RPMI7951 (cell line): Measurements from ENCODE around the gene NSUN2. TPM values are rescaled to one million over a fixed set of nuclear protein-coding genes. Genes with fewer than 3 reads are reported as not detected.

Source experiments
- DNase-seq: peaks from one replicate; pipeline ENCODE4 v3.0.0-alpha.2; 2012; ENCODE audit warnings: low read depth
- total RNA-seq: library from RNA; depleted of rRNA; stranded (reverse); fragments of >200 nt; shearing (Covaris generic); gene quantifications from 2 replicates; pipeline ENCODE4 v1.2.3, GENCODE V29; 2014; rRNA removed

The NSUN2 gene
- total RNA-seq, 1 experiment from 2014 or later = 19.3 TPM

DNA sequence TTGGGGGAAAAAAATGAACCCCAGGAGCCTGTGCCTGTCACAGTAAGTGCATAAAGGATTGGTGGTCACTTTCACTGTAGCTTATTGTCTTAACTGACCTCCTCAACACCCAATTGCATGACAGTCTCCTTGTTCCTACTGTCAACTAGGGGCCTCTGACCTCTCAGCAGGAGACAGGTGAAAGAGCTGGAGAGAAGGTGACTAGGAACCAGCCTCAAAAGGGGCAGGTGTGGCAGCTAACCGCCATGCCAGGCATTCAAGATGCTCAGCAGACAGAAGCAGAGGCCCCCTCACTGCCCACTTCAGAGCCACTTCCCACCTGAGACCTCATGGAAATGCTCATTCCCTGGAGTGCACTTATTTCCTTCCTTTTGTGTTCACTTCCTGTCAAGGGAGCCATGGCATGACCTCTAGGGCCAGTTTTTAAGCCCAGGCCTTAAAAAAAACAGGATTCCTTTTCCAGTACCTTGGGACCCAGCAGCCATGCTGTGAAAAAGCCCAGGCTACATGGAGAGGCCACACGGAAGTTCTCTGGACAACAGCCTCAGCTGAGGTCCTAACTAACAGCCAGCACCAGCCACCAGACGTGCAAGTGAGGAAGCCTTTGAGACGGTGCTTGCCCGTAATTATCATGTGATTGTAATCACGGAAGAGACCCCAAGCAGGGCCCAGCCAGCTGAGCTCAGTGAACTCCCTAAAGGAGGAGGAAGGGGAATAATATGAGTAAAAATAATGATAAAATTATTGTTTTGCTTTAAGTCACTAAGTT, 74.9 kb downstream of the NSUN2 start:
- no peak for DNase-seq

DNA sequence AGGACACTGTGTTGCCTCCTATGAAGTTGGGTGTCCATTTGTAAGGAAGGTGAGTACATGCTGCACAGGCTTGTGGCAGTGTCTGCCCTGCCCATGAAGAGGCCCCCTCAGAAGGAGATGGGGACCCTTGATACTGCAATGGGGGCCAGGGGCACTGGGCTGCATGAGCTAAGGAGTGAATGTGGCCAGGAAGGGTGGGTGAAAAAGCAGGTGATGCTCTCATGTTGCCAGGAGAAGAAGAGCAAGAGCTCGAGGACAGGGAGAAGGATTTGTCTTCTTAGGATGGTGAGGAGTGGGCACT, 76.1 kb downstream of the NSUN2 start:
- no peak for DNase-seq

DNA sequence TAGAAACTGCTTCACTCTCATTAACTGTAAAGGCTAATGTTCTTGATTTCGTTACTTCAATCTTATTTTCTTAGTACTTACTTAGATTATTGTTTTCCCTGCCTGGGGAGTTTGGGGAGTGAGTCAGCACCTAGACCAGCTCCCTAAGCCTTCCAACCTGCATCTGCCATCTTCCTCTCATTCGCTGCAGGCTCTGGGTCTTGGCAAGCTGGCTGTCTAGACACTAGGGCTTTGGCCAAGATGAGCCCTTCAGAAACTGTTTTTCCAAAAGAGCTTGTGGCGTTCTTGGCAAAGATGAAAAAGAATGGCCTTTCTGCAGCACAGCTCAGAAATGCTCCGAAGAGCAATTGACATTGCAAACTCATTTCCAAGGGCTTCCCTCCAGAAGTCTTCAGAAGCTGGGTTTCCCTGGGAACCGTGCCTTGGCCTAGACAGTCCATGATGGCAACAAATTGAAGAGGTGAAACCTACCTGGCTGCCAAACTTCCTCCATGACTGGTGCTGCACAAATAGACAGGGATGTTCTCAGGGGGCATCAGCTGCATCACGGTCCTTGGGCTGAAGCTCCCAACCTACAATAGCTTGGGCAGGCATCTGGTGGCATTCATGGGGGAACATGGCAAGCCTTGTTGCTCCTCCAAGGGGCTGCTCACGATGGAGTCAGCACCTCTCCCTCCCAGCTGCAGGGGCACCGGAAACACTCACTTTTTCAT, 76.6 kb downstream of the NSUN2 start:
- DNase-seq = peak; percentile 23

DNA sequence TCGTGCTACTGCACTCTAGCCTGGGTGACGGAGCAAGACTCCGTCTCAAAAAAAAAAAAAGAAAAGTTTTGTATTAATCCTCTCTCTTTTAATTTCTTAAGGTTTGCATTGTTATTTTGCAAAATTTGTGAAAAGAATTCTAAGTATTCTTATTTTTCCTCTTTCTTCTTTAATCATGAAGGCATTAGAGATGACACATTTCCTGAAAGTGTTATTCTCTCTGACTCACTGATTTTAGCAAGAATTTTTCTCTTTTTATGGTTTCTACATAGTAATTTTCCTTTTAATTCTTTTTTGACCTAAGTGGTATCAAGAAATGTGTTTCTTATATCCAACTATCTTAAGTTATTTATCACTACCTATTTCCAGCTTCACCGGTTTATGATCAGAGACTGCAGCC, 78.0 kb downstream of the NSUN2 start:
- DNase-seq = no peak

DNA sequence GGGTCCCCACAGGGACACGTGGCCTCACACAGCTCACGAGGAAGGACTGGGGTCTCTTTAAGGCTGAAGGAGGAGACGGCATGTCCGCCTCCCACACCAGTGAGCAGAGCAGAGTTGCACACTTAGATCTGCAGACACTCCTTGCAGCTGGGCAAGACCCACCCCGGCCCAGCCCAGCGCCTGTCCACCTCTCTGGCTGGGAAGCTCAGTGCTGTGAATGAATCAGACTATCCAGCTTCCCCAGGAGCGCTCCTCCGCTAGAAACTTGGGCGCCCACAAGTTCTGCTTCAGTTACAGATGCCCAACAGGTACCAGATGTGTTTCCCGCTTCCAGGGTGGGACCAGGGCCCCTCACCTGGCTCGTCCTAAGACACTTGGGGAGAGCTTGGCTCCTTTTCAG, 78.9 kb downstream of the NSUN2 start:
- DNase-seq = no peak

DNA sequence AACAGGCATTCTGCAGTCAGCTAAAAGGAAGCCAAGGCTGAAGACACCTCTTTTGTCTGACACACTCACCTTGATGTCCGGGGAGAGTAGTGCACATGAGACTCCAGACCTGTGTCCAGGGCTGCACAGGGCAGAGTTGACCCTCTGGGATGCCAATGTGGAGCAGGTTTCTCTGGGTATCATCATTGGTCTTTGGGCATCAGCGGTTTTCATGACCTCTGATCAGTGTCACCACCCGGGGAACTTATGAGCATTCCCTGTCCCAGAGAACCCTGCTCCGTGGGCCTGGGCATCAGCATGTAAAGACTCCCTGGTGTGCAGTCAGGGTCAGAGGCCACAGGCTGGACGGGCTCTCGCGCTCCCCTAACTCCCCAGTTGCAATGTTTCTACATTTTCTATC, 80.2 kb downstream of the NSUN2 start:
- DNase-seq = no peak

DNA sequence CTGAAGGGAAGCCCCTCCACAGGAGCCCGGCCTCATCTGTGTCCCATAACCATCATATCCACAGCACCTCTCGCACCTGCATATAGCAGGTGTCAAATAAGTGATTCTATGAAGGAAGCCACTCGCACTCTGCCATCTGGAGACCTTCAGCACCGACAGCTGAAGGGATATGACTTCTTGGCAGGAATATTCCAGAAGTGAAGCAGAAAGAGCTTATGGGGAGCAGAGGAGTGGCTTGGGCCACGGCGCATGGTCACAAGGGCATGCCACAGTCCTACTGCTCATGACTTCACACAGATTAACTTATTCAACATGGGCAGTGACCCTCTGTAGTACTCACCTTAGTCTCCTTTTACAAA, 80.9 kb downstream of the NSUN2 start:
- DNase-seq = no peak

DNA sequence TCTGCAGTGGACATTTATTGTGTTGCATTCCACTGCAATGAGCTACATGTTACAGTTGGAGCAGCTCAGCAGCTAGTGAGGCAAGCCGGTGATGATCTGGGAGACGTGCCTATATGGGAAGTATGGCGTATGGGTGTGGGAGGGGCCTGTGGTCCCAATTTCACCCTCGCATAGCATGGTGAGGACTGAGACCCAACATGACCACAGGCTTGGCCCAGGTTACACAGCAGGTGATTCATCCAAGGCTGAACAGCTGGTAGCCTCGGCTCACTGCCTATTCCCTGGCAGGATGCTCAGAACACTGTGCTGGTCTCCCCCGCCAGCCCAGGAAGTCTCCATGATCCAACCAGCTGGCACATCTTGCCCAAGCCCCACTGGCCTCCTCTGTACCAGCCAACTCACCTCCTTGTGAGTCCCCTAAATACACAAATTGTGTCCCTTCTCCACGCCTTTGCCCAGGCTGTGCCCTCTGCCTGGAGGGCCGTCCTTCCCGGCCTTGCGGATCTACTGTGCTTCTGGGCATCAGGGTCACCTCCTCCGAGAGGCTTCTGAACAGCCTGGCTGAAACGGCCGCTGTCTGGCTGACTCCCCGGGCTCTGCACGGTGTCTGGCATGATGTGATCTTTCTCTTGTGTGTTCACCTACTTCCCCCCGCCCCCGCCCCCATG, 81.4 kb downstream of the NSUN2 start:
- peak; percentile 74 for DNase-seq

DNA sequence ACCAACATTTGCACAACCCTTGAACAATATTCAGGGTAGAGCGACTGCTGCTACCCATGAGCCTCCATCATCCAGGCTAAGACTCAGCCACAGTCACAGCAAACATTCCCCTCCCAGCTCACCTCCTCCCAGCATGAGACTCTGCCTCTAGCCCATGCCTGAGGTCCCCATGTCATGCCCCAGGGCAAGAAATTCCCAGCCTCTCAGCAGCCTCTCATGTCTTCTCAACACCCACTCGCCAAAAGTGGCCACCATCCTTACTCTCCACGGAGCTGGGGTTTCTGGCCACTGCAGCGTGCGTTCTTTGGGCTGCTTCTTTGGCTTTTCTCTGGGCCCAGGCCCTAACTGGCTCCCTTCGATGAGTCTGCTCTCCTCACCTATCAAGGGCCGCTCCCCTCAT, 82.2 kb downstream of the NSUN2 start:
- no peak for DNase-seq

Other genes with a start within 250 kb of the NSUN2 start
- 0.24 and 0.49 TPM in 2 replicates for gene UBE2QL1, start 184.2 kb downstream of the NSUN2 start, total RNA-seq
- gene SRD5A1, start 396 bp upstream of the NSUN2 start, total RNA-seq = 22.5 and 23.4 TPM in 2 replicates
- gene TENT4A, start 80.4 kb upstream of the NSUN2 start, total RNA-seq = 5.5 and 6.0 TPM in 2 replicates